Activated B cell treated with CpG ODN at 0.5 μM for 24 hours (primary cell): ENCODE measurements around the gene SCARB1. TPM values are rescaled to one million over a fixed set of nuclear protein-coding genes. Genes with fewer than 3 reads are reported as not detected.

Experiments used
- ATAC-seq: fragments of 200-7000 bp; cut with Tn5 transposase; one replicate; pipeline ENCODE4 v1.10.0; 2021; ENCODE audit warnings: low read depth, mild to moderate bottlenecking, moderate library complexity
- CTCF ChIA-PET: fragments of 350-600 bp; sonication (Branson Sonifier 250); formaldehyde crosslinking; loops from one replicate; lab custom pipeline; 2021; ENCODE audit warnings: antibody characterized with exemption; lab: Charles Lee
- POLR2A ChIA-PET: fragments of 350-600 bp; sonication (Branson Sonifier 250); formaldehyde crosslinking; loops from one replicate; lab custom pipeline; 2021; ENCODE audit warnings: antibody characterized with exemption; lab: Charles Lee
- DNase-seq: peaks from one replicate; pipeline ENCODE4 v3.0.0; 2022
- H3K27ac Mint-ChIP-seq: one replicate; pipeline ENCODE4 v1.8.0; 2020; ENCODE audit warnings: mixed read lengths
- H3K27me3 Mint-ChIP-seq: one replicate; pipeline ENCODE4 v1.8.0; 2021; ENCODE audit warnings: mixed read lengths
- H3K36me3 Mint-ChIP-seq: one replicate; pipeline ENCODE4 v1.8.0; 2021; ENCODE audit warnings: low read depth, mixed read lengths
- H3K4me1 Mint-ChIP-seq: one replicate; pipeline ENCODE4 v1.8.0; 2021; ENCODE audit warnings: mixed read lengths
- H3K4me3 Mint-ChIP-seq: one replicate; pipeline ENCODE4 v1.8.0; 2020; ENCODE audit warnings: mild to moderate bottlenecking, mixed read lengths
- H3K9me3 Mint-ChIP-seq: one replicate; pipeline ENCODE4 v1.8.0; 2020; ENCODE audit warnings: mixed read lengths
- intact Hi-C: fragments of 100-400 bp; cut with micrococcal nuclease; formaldehyde crosslinking; loops from one replicate; pipeline ENCODE4 v1.15.1; 2024
- total RNA-seq: library from RNA; stranded (reverse); gene quantifications from 2 replicates; pipeline ENCODE4 v1.2.3, GENCODE V29; 2022
- TF ChIP-seq, protein P1 (sequence below): fragments of 200-600 bp; IDR thresholded peaks from one replicate; pipeline ENCODE4 v1.8.0; 2022; ENCODE audit warnings: antibody characterized with exemption, mild to moderate bottlenecking

Gene SCARB1
- total RNA-seq, 1 donor from 2014 or later: 39.3 TPM

DNA sequence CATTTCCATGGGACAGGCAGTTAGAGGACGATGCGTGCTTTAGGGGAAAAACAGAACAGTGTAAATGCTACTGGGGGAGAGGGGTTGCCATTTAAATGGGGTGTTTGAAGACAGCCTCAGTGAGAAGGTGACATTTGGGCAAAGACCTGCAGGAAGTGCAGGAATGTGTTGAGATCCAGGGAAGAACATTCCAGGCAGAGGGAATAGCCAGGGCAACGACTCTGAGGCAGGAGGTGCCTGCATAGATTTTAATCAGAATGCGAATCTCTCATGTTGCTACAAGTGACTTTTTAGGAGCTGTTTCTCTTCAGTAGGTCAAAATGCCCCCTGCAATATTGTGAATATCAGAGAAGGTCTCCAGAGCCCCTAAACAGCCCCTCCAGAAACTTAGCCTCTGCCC lies 7.6 kb upstream of the SCARB1 start:
- ChIA-PET CTCF (no interaction called here), POLR2A (no interaction called here)
- H3K36me3 Mint-ChIP-seq: no peaks in the 10 kb centered on the region
- H3K4me3 Mint-ChIP-seq: no peak overlapping the region
- H3K9me3 Mint-ChIP-seq: no peaks in the 10 kb centered on the region
- H3K4me1 Mint-ChIP-seq: peaks cover 21% of the 10 kb centered on the region
- intact Hi-C loops: no loop called here
- DNase-seq (no peak), ATAC-seq (no peak)
- TF ChIP-seq, protein P1, sequence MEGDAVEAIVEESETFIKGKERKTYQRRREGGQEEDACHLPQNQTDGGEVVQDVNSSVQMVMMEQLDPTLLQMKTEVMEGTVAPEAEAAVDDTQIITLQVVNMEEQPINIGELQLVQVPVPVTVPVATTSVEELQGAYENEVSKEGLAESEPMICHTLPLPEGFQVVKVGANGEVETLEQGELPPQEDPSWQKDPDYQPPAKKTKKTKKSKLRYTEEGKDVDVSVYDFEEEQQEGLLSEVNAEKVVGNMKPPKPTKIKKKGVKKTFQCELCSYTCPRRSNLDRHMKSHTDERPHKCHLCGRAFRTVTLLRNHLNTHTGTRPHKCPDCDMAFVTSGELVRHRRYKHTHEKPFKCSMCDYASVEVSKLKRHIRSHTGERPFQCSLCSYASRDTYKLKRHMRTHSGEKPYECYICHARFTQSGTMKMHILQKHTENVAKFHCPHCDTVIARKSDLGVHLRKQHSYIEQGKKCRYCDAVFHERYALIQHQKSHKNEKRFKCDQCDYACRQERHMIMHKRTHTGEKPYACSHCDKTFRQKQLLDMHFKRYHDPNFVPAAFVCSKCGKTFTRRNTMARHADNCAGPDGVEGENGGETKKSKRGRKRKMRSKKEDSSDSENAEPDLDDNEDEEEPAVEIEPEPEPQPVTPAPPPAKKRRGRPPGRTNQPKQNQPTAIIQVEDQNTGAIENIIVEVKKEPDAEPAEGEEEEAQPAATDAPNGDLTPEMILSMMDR: no peak
- H3K27me3 Mint-ChIP-seq: no peaks in the 10 kb centered on the region
- no peak overlapping the region for H3K27ac Mint-ChIP-seq

DNA sequence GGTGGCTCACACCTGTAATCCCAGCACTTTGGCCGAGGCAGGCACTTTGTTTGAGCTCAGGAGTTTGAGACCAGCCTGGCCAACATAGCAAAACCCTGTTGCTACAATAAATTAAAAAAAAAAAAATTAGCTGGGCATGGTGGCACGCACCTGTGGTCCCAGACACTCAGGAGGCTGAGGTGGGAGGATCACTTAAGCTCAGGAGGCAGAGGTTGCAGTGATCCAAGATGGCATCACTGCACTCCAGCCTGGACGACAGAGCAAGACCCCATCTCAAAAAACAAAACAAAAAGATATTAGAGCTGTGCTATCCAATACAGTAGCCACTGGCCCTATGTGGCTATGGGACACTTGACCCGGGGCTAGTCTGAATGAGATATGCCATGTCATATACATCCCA lies 6.9 kb upstream of the SCARB1 start:
- no peaks in the 10 kb centered on the region for H3K9me3 Mint-ChIP-seq
- H3K36me3 Mint-ChIP-seq: no peaks in the 10 kb centered on the region
- peaks cover 24% of the 10 kb centered on the region for H3K4me1 Mint-ChIP-seq
- H3K27me3 Mint-ChIP-seq: no peaks in the 10 kb centered on the region
- intact Hi-C loops: no loop called here
- ChIA-PET POLR2A (no interaction called here), CTCF (no interaction called here)
- TF ChIP-seq, protein P1: no peak
- no peak for DNase-seq
- no peak for ATAC-seq
- H3K4me3 Mint-ChIP-seq: no peak overlapping the region
- H3K27ac Mint-ChIP-seq: no peak overlapping the region

DNA sequence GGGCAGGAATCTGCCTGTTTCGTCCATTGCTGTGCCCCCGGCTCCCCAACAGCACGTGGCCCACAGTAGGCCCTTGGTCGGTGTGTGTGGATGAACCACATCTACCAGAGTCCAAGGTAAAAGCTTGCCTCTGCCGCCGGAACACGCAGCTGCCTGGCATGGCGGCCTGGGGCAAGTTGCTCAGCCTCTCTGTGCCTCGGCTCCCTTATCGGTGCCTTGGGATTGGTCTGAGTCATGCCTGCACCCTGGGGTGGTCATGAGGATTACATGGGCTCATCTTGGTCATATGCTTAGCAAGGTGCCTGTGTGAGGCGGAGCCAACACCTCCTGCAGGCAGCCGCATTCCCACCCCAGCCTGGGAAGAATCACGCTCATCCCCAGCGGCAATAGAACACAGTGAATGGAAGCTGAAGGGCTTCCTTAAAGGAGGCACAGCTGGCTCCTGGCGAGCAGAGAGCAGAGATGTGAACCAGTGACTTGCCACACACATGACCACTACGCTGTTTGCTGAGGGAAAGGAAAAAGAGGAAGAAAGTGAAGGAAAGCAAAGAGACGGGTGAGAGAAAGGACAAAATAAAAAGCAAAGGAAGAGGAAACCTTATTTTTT lies 5.5 kb upstream of the SCARB1 start:
- ATAC-seq (peak; percentile 72), DNase-seq (no peak)
- CTCF ChIA-PET: interaction anchor here (1.5 kb wide), 1 partner anchor 16 kb away, joined by 3 read pairs; no protein-coding TSS in a partner anchor
- POLR2A ChIA-PET: interaction anchor here (0.6 to 1.2 kb wide), 5 partner anchors 9 to 302 kb away, joined by 3 to 5 read pairs (median 3); no protein-coding TSS in a partner anchor
- Mint-ChIP-seq H3K9me3 (no peaks in the 10 kb centered on the region), H3K36me3 (no peaks in the 10 kb centered on the region), H3K27ac (peak overlapping the region; percentile 43), H3K4me3 (peak overlapping the region; percentile 64), H3K27me3 (no peaks in the 10 kb centered on the region), H3K4me1 (peaks cover 32% of the 10 kb centered on the region)
- intact Hi-C loops: loop anchor here (10.0 kb wide), 1 partner anchor 304 kb away; the partner anchor contains the start of gene NCOR2
- TF ChIP-seq, protein P1: no peak

DNA sequence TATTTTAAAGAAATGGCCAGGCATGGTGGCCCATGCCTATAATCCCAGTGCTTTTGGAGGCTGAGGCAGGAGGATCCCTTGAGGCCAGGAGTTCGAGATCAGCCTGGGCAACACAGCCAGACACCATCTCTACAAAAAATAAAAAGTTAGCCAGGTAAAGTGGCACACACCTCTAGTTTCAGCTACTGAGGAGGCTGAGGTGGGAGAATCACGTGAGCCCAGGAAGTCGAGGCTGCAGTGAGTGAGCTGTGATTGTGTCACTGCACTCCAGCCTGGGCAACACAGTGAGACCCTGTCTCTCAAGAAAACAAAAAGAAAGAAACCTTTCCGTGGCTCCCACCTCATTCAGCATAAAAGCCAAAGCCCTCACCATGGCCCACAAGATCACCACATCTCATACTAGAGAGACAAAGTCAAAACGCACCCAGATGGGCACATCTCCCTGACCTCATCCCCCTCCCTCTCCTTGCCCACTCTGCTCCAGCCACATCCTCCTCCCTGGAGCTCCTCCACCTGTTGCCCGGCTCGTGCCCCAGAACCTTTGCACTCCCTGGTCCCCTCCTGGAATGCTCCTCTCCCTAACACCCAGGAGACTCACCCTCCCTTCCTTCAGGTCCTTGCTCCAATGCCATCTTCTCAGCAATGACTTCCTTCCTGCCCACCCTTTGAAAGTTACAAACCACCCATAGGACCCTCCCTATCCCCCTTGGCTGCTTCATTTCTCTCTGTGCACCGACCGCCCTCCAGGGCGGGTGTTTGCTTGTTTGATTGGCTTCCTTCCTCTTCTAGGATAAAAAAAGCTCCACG lies 4.8 kb upstream of the SCARB1 start:
- intact Hi-C loops: loop anchor here (10.0 kb wide), 1 partner anchor 304 kb away; the partner anchor contains the start of gene NCOR2
- Mint-ChIP-seq H3K4me1 (peaks cover 33% of the 10 kb centered on the region), H3K4me3 (peak overlapping the region; percentile 64), H3K9me3 (no peaks in the 10 kb centered on the region), H3K36me3 (no peaks in the 10 kb centered on the region), H3K27ac (peak overlapping the region; percentile 43), H3K27me3 (no peaks in the 10 kb centered on the region)
- ChIA-PET CTCF (interaction anchor here (1.5 kb wide), 1 partner anchor 16 kb away, joined by 3 read pairs; no protein-coding TSS in a partner anchor), POLR2A (interaction anchor here (0.6 to 1.2 kb wide), 5 partner anchors 9 to 301 kb away, joined by 3 to 5 read pairs (median 5); no protein-coding TSS in a partner anchor)
- TF ChIP-seq, protein P1: no peak
- DNase-seq: no peak
- ATAC-seq: no peak

DNA sequence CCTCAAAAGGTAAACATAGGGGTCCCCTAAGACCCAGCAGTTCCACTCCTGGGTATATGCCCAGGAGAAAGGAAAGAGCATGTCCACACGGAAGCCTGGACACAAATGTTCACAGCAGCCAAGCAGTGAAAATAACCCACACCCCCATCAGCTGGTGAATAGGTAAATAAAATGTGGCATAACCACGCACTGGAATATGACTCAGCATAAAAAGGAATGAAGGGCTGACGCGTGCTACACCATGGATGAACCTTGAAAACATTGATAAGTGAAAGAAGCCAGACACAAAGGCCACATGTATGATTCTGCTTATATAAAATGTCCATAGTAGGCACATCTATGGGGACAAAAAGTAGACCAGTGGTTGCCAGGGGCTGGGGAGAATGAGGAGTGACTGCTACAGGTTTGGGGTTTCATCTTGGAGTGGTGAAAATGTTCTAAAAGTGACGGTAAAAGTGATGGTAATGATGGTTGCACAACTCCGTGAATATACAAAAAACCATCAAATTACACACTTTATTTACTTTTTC lies 3.8 kb upstream of the SCARB1 start:
- H3K27ac Mint-ChIP-seq: no peak overlapping the region
- CTCF ChIA-PET: no interaction called here
- no peaks in the 10 kb centered on the region for H3K27me3 Mint-ChIP-seq
- ATAC-seq (no peak), DNase-seq (no peak)
- peaks cover 38% of the 10 kb centered on the region for H3K4me1 Mint-ChIP-seq
- TF ChIP-seq, protein P1: no peak
- intact Hi-C loops: loop anchor here (10.0 kb wide), 1 partner anchor 303 kb away; the partner anchor contains the start of gene NCOR2
- H3K36me3 Mint-ChIP-seq: no peaks in the 10 kb centered on the region
- H3K9me3 Mint-ChIP-seq: no peaks in the 10 kb centered on the region
- H3K4me3 Mint-ChIP-seq: no peak overlapping the region
- POLR2A ChIA-PET: no interaction called here
